CD4-positive, alpha-beta T cell (primary cell): Measurements from ENCODE around the gene RNF114. TPM values are rescaled to one million over a fixed set of nuclear protein-coding genes. Genes with fewer than 3 reads are reported as not detected.

Source experiments
- ATAC-seq: fragments of 200-7000 bp; cut with Tn5 transposase; one replicate; pipeline ENCODE4 v1.10.0; 2022; ENCODE audit warnings: mild to moderate bottlenecking; ENCODE audit not compliant: poor library complexity
- CTCF ChIA-PET: fragments of 350-600 bp; sonication (Branson Sonifier 250); formaldehyde crosslinking; loops from one replicate; lab custom pipeline; 2021; ENCODE audit warnings: antibody characterized with exemption, inconsistent platforms; lab: Charles Lee
- POLR2A ChIA-PET: fragments of 350-600 bp; sonication (Branson Sonifier 250); formaldehyde crosslinking; loops from one replicate; lab custom pipeline; 2021; ENCODE audit warnings: antibody characterized with exemption, inconsistent platforms; lab: Charles Lee
- DNase-seq, 14 experiments: peaks; one replicate each; pipeline ENCODE4 v3.0.0-alpha.2; 2013 to 2020; ENCODE audit warnings: mixed read lengths in 2 of 14
- H3K27ac ChIP-seq, 2 donors: one replicate each; pipeline versions ENCODE4 v1.5.1 to v1.7.0; 2013; ENCODE audit warnings: low read length in 2 of 2, low read depth in 1 of 2, mild to moderate bottlenecking in 1 of 2
- H3K27me3 ChIP-seq, 2 experiments: 1 replicate in 1 of 2; 2 replicates in 1 of 2; pipeline versions ENCODE4 v1.6.1 to v1.7.0; 2013; ENCODE audit warnings: low read length in 2 of 2, control low read depth in 1 of 2, mild to moderate bottlenecking in 1 of 2, moderate library complexity in 1 of 2; ENCODE audit not compliant: insufficient read depth in 2 of 2, control insufficient read depth in 1 of 2
- H3K36me3 ChIP-seq: one replicate; pipeline ENCODE4 v1.6.1; 2013; ENCODE audit warnings: low read length, control low read depth; ENCODE audit not compliant: insufficient read depth
- H3K4me1 ChIP-seq: one replicate; pipeline ENCODE4 v1.6.1; 2013; ENCODE audit warnings: low read length, control low read depth; ENCODE audit not compliant: insufficient read depth
- H3K4me3 ChIP-seq: one replicate; pipeline ENCODE4 v1.5.1; 2013; ENCODE audit warnings: mild to moderate bottlenecking, low read length, moderate library complexity
- H3K9me3 ChIP-seq, 2 experiments: 1 replicate in 1 of 2; 2 replicates in 1 of 2; pipeline versions ENCODE4 v1.6.1 to v1.7.0; 2013; ENCODE audit warnings: low read length in 2 of 2, mild to moderate bottlenecking in 2 of 2, control low read depth in 1 of 2, moderate library complexity in 1 of 2; ENCODE audit not compliant: control insufficient read depth in 1 of 2, insufficient read depth in 1 of 2
- H3K27ac Mint-ChIP-seq: one replicate; pipeline ENCODE4 v1.8.0; 2020; ENCODE audit warnings: mixed read lengths
- H3K27me3 Mint-ChIP-seq: one replicate; pipeline ENCODE4 v1.8.0; 2021; ENCODE audit warnings: mixed read lengths
- H3K36me3 Mint-ChIP-seq: one replicate; pipeline ENCODE4 v1.8.0; 2021; ENCODE audit warnings: low read depth, mixed read lengths
- H3K4me1 Mint-ChIP-seq: one replicate; pipeline ENCODE4 v1.8.0; 2021; ENCODE audit warnings: low read depth, mixed read lengths
- H3K4me3 Mint-ChIP-seq: one replicate; pipeline ENCODE4 v1.8.0; 2020; ENCODE audit warnings: mild to moderate bottlenecking, mixed read lengths
- H3K9me3 Mint-ChIP-seq: one replicate; pipeline ENCODE4 v1.8.0; 2020; ENCODE audit warnings: mixed read lengths
- CTCF ChIP-seq: fragments of 200-600 bp; IDR thresholded peaks from one replicate; pipeline ENCODE4 v1.8.0; 2022; ENCODE audit warnings: antibody characterized with exemption, mild to moderate bottlenecking
- intact Hi-C, 2 experiments: fragments of 100-400 bp; cut with DNase I in 1 of 2; cut with micrococcal nuclease in 1 of 2; formaldehyde crosslinking; loops; one replicate each; pipeline versions ENCODE4 v1.15.1 to v1.9.0; 2023 to 2025; cut with DNase I, micrococcal nuclease
- total RNA-seq, 174 experiments: library from RNA in 2 of 174; stranded (reverse) in 2 of 174; gene quantifications; one replicate each; pipeline ENCODE4 v1.2.3 and lab custom pipeline; 2021 to 2026

RNF114 gene
- total RNA-seq, 2 experiments from 2014 or later, result 129 to 132 TPM

- Mint-ChIP-seq H3K9me3 (no peaks in the 10 kb centered on the region), H3K27ac (no peak overlapping the region), H3K4me1 (peaks cover 11% of the 10 kb centered on the region), H3K4me3 (no peak overlapping the region), H3K27me3 (no peaks in the 10 kb centered on the region), H3K36me3 (peaks cover 46% of the 10 kb centered on the region)
- CTCF ChIA-PET, result interaction anchor here (1.0 to 1.7 kb wide), 6 partner anchors 8 to 348 kb away, joined by 3 to 5 read pairs (median 4); no protein-coding TSS in a partner anchor
- Histone ChIP-seq H3K4me3 (no peak overlapping the region), H3K27me3 (no peaks in the 10 kb centered on the region), H3K36me3 (peaks cover 38% of the 10 kb centered on the region), H3K4me1 (peaks cover 14% of the 10 kb centered on the region), H3K9me3 (no peaks in the 10 kb centered on the region), H3K27ac (no peak overlapping the region)
- POLR2A ChIA-PET, result interaction anchor here (0.6 kb wide), 1 partner anchor 71 kb away, joined by 3 read pairs; no protein-coding TSS in a partner anchor
- DNase-seq, result no peak
- intact Hi-C loops, result loop anchor here in 1 of 2 experiments (2.0 kb wide), 1 partner anchor 554 kb away; no protein-coding TSS in a partner anchor
- no peak for ATAC-seq
- TF ChIP-seq CTCF, result peak; percentile 5
Observed at GRCh38 chr20:49889001-49889934, 46.9 kb upstream of the RNF114 start.

GRCh38 chr20:49889935-49890333, 46.3 kb upstream of the RNF114 start:
- peak; percentile 24 for TF ChIP-seq CTCF
- no peaks in the 10 kb centered on the region for H3K9me3 Mint-ChIP-seq
- H3K27ac Mint-ChIP-seq, result no peak overlapping the region
- H3K36me3 Mint-ChIP-seq, result peaks cover 42% of the 10 kb centered on the region
- no peak overlapping the region for H3K27ac ChIP-seq
- peak in 4 of 14 experiments; percentile 13 to 50 (median 28) for DNase-seq
- ChIA-PET CTCF (interaction anchor here (0.9 kb wide), 1 partner anchor 278 kb away, joined by 3 read pairs; no protein-coding TSS in a partner anchor), POLR2A (no interaction called here)
- intact Hi-C loops, result loop anchor here in 1 of 2 experiments (2.0 kb wide), 1 partner anchor 555 kb away; no protein-coding TSS in a partner anchor
- peaks cover 16% of the 10 kb centered on the region for H3K4me1 ChIP-seq
- H3K36me3 ChIP-seq, result peaks cover 32% of the 10 kb centered on the region
- no peaks in the 10 kb centered on the region for H3K27me3 ChIP-seq
- H3K9me3 ChIP-seq, result no peaks in the 10 kb centered on the region
- peak; percentile 35 for ATAC-seq
- H3K4me3 Mint-ChIP-seq, result no peak overlapping the region
- H3K4me1 Mint-ChIP-seq, result peaks cover 13% of the 10 kb centered on the region
- H3K4me3 ChIP-seq, result no peak overlapping the region
- no peaks in the 10 kb centered on the region for H3K27me3 Mint-ChIP-seq

- Mint-ChIP-seq H3K4me3 (no peak overlapping the region), H3K36me3 (peaks cover 35% of the 10 kb centered on the region), H3K27ac (no peak overlapping the region), H3K27me3 (no peaks in the 10 kb centered on the region), H3K9me3 (no peaks in the 10 kb centered on the region), H3K4me1 (peaks cover 13% of the 10 kb centered on the region)
- H3K27me3 ChIP-seq, result no peaks in the 10 kb centered on the region
- no peak for TF ChIP-seq CTCF
- peaks cover 24% of the 10 kb centered on the region for H3K36me3 ChIP-seq
- H3K9me3 ChIP-seq, result no peaks in the 10 kb centered on the region
- no peak overlapping the region for H3K4me3 ChIP-seq
- ATAC-seq, result no peak
- intact Hi-C loops, result no loop called here
- DNase-seq, result no peak
- CTCF ChIA-PET, result interaction anchor here (0.9 kb wide), 1 partner anchor 279 kb away, joined by 3 read pairs; no protein-coding TSS in a partner anchor
- peaks cover 16% of the 10 kb centered on the region for H3K4me1 ChIP-seq
- H3K27ac ChIP-seq, result no peak overlapping the region
- POLR2A ChIA-PET, result no interaction called here
Observed at GRCh38 chr20:49890471-49891361, 45.5 kb upstream of the RNF114 start.
